ENCODE measurements around the gene CLEC4D.
"Not testable (repeated sequence)": the region's sequence is repeated elsewhere in the genome, so short reads cannot be mapped to it uniquely, and the experiment has no call there.

CLEC4D gene

GRCh38 chr12:8563356-8563755, 50.1 kb downstream of the CLEC4D start:
- DNase-seq (ENCODE audit: low read depth) = no peak
- no peak overlapping the region for H3K4me3 ChIP-seq (ENCODE audit: low read length)
- TF ChIP-seq, protein P1, sequence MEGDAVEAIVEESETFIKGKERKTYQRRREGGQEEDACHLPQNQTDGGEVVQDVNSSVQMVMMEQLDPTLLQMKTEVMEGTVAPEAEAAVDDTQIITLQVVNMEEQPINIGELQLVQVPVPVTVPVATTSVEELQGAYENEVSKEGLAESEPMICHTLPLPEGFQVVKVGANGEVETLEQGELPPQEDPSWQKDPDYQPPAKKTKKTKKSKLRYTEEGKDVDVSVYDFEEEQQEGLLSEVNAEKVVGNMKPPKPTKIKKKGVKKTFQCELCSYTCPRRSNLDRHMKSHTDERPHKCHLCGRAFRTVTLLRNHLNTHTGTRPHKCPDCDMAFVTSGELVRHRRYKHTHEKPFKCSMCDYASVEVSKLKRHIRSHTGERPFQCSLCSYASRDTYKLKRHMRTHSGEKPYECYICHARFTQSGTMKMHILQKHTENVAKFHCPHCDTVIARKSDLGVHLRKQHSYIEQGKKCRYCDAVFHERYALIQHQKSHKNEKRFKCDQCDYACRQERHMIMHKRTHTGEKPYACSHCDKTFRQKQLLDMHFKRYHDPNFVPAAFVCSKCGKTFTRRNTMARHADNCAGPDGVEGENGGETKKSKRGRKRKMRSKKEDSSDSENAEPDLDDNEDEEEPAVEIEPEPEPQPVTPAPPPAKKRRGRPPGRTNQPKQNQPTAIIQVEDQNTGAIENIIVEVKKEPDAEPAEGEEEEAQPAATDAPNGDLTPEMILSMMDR (conservative IDR thresholded peaks at IDR 0.05; ENCODE audit: low read depth, low read length) = no peak

- no peak for DNase-seq (ENCODE audit: low read depth)
- TF ChIP-seq, protein P1 (conservative IDR thresholded peaks at IDR 0.05; ENCODE audit: low read depth, low read length) = no peak
Observed at GRCh38 chr12:8564656-8565055, 51.4 kb downstream of the CLEC4D start.

DNA sequence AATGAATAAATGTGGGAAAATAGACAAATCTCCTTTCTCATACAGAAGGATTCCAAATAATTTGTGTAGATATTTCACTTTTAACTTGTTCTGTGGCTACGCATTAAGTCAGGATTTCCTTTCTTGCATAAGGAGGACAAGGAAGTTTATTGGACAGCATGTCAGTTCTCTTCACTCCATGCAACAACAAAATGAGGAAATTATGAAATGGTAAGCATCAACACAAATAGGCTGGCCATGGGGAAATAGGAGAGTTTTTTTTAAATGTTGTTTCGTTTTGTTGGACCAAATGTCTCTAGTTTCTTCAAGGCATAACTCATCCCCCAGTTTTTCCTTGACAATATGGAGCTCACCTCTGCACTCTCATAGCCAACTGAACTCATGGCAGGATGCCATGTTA, 52.7 kb downstream of the CLEC4D start:
- H3K4me3 ChIP-seq (ENCODE audit: low read length); DNase-seq (ENCODE audit: low read depth): not testable (repeated sequence)

More at GRCh38 chr12:8564656-8565055, 51.4 kb downstream of the CLEC4D start:
- no peak overlapping the region for H3K4me3 ChIP-seq (ENCODE audit: low read length)

- no peak overlapping the region for H3K4me3 ChIP-seq (ENCODE audit: low read length)
- TF ChIP-seq, protein P1 (conservative IDR thresholded peaks at IDR 0.05; ENCODE audit: low read depth, low read length) = no peak
- no peak for DNase-seq (ENCODE audit: low read depth)
Observed at GRCh38 chr12:8566525-8566924, 53.2 kb downstream of the CLEC4D start.
